Hepatocyte (in vitro differentiated cells): ENCODE results near the gene PRXL2B.

Experiments used
- EZH2 ChIP-seq: fragments of 200-600 bp; sonication (generic); IDR thresholded peaks from 2 replicates; pipeline ENCODE4 v1.6.1; 2016; ENCODE audit warnings: antibody characterized with exemption, mild to moderate bottlenecking, borderline replicate concordance
- TF ChIP-seq, protein P1 (sequence below): fragments of 200-600 bp; sonication (generic); IDR thresholded peaks from 2 replicates; pipeline ENCODE4 v1.5.1; 2016; ENCODE audit warnings: antibody characterized with exemption, mild to moderate bottlenecking; ENCODE audit not compliant: poor library complexity

DNA sequence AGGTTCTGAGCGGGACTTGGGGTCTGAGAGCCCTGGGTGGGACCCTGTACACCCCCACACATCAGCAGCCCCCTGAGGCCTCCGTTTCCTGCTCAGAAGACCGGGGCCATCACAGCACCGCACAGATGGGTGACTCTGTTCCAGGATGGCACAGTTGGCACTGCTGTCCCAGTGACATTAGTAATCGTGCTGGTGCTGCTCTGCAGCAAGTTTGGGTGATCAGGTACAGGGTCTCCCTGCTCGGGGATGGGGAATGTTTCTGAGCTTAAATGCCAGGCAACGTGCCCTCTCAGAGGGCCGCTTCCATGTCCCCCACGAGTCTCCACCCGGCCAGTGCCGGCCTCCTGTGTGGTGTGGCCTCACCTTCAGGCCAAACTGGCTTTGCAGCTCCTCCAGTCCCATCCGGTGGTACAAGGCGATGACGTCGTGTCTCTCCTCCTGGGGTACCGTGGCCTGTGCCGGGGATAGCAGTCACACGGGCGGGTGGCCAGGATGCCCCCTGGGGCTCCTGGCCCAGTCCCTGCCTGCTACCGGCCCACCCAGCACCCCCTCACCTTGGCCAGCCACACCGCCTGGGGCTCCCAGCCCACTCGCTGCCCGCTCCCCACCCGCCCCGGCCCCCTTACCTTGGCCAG lies 17.1 kb downstream of the PRXL2B start:
- TF ChIP-seq, protein P1, sequence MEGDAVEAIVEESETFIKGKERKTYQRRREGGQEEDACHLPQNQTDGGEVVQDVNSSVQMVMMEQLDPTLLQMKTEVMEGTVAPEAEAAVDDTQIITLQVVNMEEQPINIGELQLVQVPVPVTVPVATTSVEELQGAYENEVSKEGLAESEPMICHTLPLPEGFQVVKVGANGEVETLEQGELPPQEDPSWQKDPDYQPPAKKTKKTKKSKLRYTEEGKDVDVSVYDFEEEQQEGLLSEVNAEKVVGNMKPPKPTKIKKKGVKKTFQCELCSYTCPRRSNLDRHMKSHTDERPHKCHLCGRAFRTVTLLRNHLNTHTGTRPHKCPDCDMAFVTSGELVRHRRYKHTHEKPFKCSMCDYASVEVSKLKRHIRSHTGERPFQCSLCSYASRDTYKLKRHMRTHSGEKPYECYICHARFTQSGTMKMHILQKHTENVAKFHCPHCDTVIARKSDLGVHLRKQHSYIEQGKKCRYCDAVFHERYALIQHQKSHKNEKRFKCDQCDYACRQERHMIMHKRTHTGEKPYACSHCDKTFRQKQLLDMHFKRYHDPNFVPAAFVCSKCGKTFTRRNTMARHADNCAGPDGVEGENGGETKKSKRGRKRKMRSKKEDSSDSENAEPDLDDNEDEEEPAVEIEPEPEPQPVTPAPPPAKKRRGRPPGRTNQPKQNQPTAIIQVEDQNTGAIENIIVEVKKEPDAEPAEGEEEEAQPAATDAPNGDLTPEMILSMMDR, result no peak
- no peak for TF ChIP-seq EZH2
